Subcutaneous abdominal adipose tissue (tissue), 5 donors: ENCODE results near the gene WNT3A.
"Not testable (repeated sequence)": the region's sequence is repeated elsewhere in the genome, so short reads cannot be mapped to it uniquely, and the experiment has no call there.

Experiments
- H3K27ac ChIP-seq: one replicate; pipeline ENCODE4 v1.7.0; 2013; ENCODE audit warnings: low read depth, mild to moderate bottlenecking, inconsistent platforms, low read length, moderate library complexity
- H3K27me3 ChIP-seq, 5 donors: one replicate each; pipeline ENCODE4 v1.7.0; 2013; ENCODE audit warnings: low read length in 5 of 5, inconsistent platforms in 1 of 5; ENCODE audit not compliant: control insufficient read depth in 5 of 5, insufficient read depth in 4 of 5
- H3K36me3 ChIP-seq, 5 donors: one replicate each; pipeline ENCODE4 v1.7.0; 2013; ENCODE audit warnings: low read length in 5 of 5; ENCODE audit not compliant: control insufficient read depth in 5 of 5, insufficient read depth in 5 of 5
- H3K4me1 ChIP-seq, 5 donors: one replicate each; pipeline ENCODE4 v1.7.0; 2013; ENCODE audit warnings: low read length in 5 of 5, mild to moderate bottlenecking in 3 of 5, moderate library complexity in 1 of 5; ENCODE audit not compliant: control insufficient read depth in 5 of 5, insufficient read depth in 5 of 5
- H3K4me3 ChIP-seq, 5 donors: one replicate each; pipeline ENCODE4 v1.7.0; 2013; ENCODE audit warnings: low read length in 5 of 5, low read depth in 1 of 5
- H3K9ac ChIP-seq, 5 donors: one replicate each; pipeline ENCODE4 v1.7.0; 2013; ENCODE audit warnings: low read length in 5 of 5, mild to moderate bottlenecking in 4 of 5, moderate library complexity in 3 of 5
- H3K9me3 ChIP-seq, 5 donors: one replicate each; pipeline ENCODE4 v1.7.0; 2013; ENCODE audit warnings: low read length in 5 of 5; ENCODE audit not compliant: control insufficient read depth in 5 of 5
- donor health status: healthy.
- donor health status: healthy.
- donor health status: healthy.
- donor health status: healthy.
- donor health status: healthy.

The WNT3A gene

GRCh38 chr1:228018961-228019721, 12.3 kb downstream of the WNT3A start:
- peaks cover 0 to 3% (median 0%) of the 10 kb centered on the region in 5 donors for H3K4me1 ChIP-seq
- no peaks in the 10 kb centered on the region for H3K36me3 ChIP-seq

GRCh38 chr1:228019722-228020083, 12.9 kb downstream of the WNT3A start:
- not testable (repeated sequence) for H3K9ac ChIP-seq, H3K4me1 ChIP-seq, H3K4me3 ChIP-seq, H3K27ac ChIP-seq, H3K27me3 ChIP-seq, H3K9me3 ChIP-seq, H3K36me3 ChIP-seq

More at GRCh38 chr1:228018961-228019721, 12.3 kb downstream of the WNT3A start:
- Histone ChIP-seq H3K27me3 (peaks cover 0 to 6% (median 2%) of the 10 kb centered on the region in 5 donors), H3K9ac (no peak overlapping the region), H3K27ac (no peak overlapping the region), H3K4me3 (no peak overlapping the region), H3K9me3 (no peaks in the 10 kb centered on the region)

GRCh38 chr1:228020686-228021354, 14.0 kb downstream of the WNT3A start:
- Histone ChIP-seq H3K4me3 (no peak overlapping the region), H3K9ac (no peak overlapping the region), H3K27me3 (peaks cover 0 to 6% (median under 1%) of the 10 kb centered on the region in 5 donors), H3K36me3 (no peaks in the 10 kb centered on the region), H3K4me1 (peaks cover 0 to 3% (median 0%) of the 10 kb centered on the region in 5 donors), H3K9me3 (peaks cover 0 to 4% (median 0%) of the 10 kb centered on the region in 5 donors), H3K27ac (no peak overlapping the region)

GRCh38 chr1:228021355-228022030, 14.7 kb downstream of the WNT3A start:
- Histone ChIP-seq H3K36me3 (no peaks in the 10 kb centered on the region), H3K9ac (no peak overlapping the region), H3K4me3 (no peak overlapping the region), H3K27me3 (peaks cover 0 to 6% (median 0%) of the 10 kb centered on the region in 5 donors), H3K4me1 (peaks cover 0 to 3% (median 0%) of the 10 kb centered on the region in 5 donors), H3K27ac (no peak overlapping the region), H3K9me3 (peaks cover 0 to 6% (median 0%) of the 10 kb centered on the region in 5 donors)

GRCh38 chr1:228022571-228023293, 15.9 kb downstream of the WNT3A start:
- peaks cover 0 to 3% (median 0%) of the 10 kb centered on the region in 5 donors for H3K4me1 ChIP-seq
- H3K9ac ChIP-seq = no peak overlapping the region
- H3K27me3 ChIP-seq = peaks cover 0 to 6% (median 0%) of the 10 kb centered on the region in 5 donors
- H3K36me3 ChIP-seq = no peaks in the 10 kb centered on the region
- H3K9me3 ChIP-seq = peaks cover 0 to 8% (median 0%) of the 10 kb centered on the region in 5 donors
- no peak overlapping the region for H3K27ac ChIP-seq
- no peak overlapping the region for H3K4me3 ChIP-seq

GRCh38 chr1:228023294-228023639, 16.5 kb downstream of the WNT3A start:
- Histone ChIP-seq H3K4me1 (no peaks in the 10 kb centered on the region), H3K27ac (no peak overlapping the region), H3K9me3 (peaks cover 0 to 8% (median 0%) of the 10 kb centered on the region in 5 donors), H3K9ac (no peak overlapping the region), H3K27me3 (peaks cover 0 to 6% (median 0%) of the 10 kb centered on the region in 5 donors), H3K4me3 (no peak overlapping the region), H3K36me3 (no peaks in the 10 kb centered on the region)

GRCh38 chr1:228029281-228029680, 22.5 kb downstream of the WNT3A start:
- no peak overlapping the region for H3K27ac ChIP-seq
- H3K9ac ChIP-seq = no peak overlapping the region
- H3K36me3 ChIP-seq = no peaks in the 10 kb centered on the region
- no peak overlapping the region for H3K4me3 ChIP-seq
- no peaks in the 10 kb centered on the region for H3K4me1 ChIP-seq
- peaks cover 0 to 19% (median 0%) of the 10 kb centered on the region in 5 donors for H3K9me3 ChIP-seq
- peaks cover 0 to 9% (median 6%) of the 10 kb centered on the region in 5 donors for H3K27me3 ChIP-seq

- no peak overlapping the region for H3K9ac ChIP-seq
- peaks cover 0 to 15% (median 0%) of the 10 kb centered on the region in 5 donors for H3K9me3 ChIP-seq
- H3K27ac ChIP-seq = no peak overlapping the region
Observed at GRCh38 chr1:228030451-228031201, 23.8 kb downstream of the WNT3A start.

GRCh38 chr1:228031276-228031995, 24.6 kb downstream of the WNT3A start:
- H3K36me3 ChIP-seq = no peaks in the 10 kb centered on the region
- no peak overlapping the region for H3K27ac ChIP-seq
- H3K27me3 ChIP-seq = peaks cover 3 to 19% (median 11%) of the 10 kb centered on the region in 5 donors
- H3K4me3 ChIP-seq = no peak overlapping the region
- no peak overlapping the region for H3K9ac ChIP-seq
- H3K9me3 ChIP-seq = peaks cover 0 to 13% (median 0%) of the 10 kb centered on the region in 5 donors
- no peaks in the 10 kb centered on the region for H3K4me1 ChIP-seq

More at GRCh38 chr1:228030451-228031201, 23.8 kb downstream of the WNT3A start:
- Histone ChIP-seq H3K4me1 (no peaks in the 10 kb centered on the region), H3K36me3 (no peaks in the 10 kb centered on the region), H3K4me3 (no peak overlapping the region), H3K27me3 (peaks cover 0 to 13% (median 6%) of the 10 kb centered on the region in 5 donors)
